ENCODE data around the gene CRCP. TPM values are rescaled to one million over a fixed set of nuclear protein-coding genes. Genes with fewer than 3 reads are reported as not detected.

Gene CRCP
- total and polyA plus RNA-seq, 8 donors, result 15.7 to 99.5 (median 28.2) TPM

- Histone ChIP-seq H3K27me3 (no peaks in the 10 kb centered on the region), H3K36me3 (no peaks in the 10 kb centered on the region), H3K4me1 (no peaks in the 10 kb centered on the region), H3K4me3 (no peak overlapping the region), H3K9me3 (peaks cover 0 to 6% (median 0%) of the 10 kb centered on the region in 4 donors), H3K27ac (no peak overlapping the region)
- TF ChIP-seq POLR2A (IDR thresholded peaks at IDR 0.05) (no peak), POLR2AphosphoS5 (IDR thresholded peaks at IDR 0.05) (no peak), EP300 (IDR thresholded peaks at IDR 0.05) (no peak), CTCF (IDR thresholded peaks at IDR 0.05) (no peak)
- intact Hi-C loops (cut with DNase I; ENCODE audit: low total_unique reads), result no loop called here
- DNase-seq, result no peak
- WGBS, 5 donors, result 88 to 94% (median 92%) methylated on average over 2 of the region's 2 CpGs
Observed at GRCh38 chr7:66188645-66189044, 74.0 kb downstream of the CRCP start.

- Histone ChIP-seq H3K9me3 (peaks cover 0 to 6% (median 0%) of the 10 kb centered on the region in 4 donors), H3K27me3 (no peaks in the 10 kb centered on the region), H3K4me3 (no peak overlapping the region), H3K36me3 (no peaks in the 10 kb centered on the region), H3K27ac (no peak overlapping the region), H3K4me1 (no peaks in the 10 kb centered on the region)
- 87 to 92% (median 88%) methylated on average over 7 of the region's 7 CpGs for WGBS, 5 donors
- TF ChIP-seq EP300 (IDR thresholded peaks at IDR 0.05) (no peak), POLR2A (IDR thresholded peaks at IDR 0.05) (no peak), CTCF (IDR thresholded peaks at IDR 0.05) (no peak), POLR2AphosphoS5 (IDR thresholded peaks at IDR 0.05) (no peak)
- intact Hi-C loops (cut with DNase I; ENCODE audit: low total_unique reads), result no loop called here
- no peak for DNase-seq
Observed at GRCh38 chr7:66189695-66190503, 75.3 kb downstream of the CRCP start.

GRCh38 chr7:66190504-66190857, 75.8 kb downstream of the CRCP start:
- Histone ChIP-seq H3K27ac (no peak overlapping the region), H3K27me3 (no peaks in the 10 kb centered on the region), H3K9me3 (peaks cover 0 to 6% (median 0%) of the 10 kb centered on the region in 4 donors), H3K36me3 (no peaks in the 10 kb centered on the region), H3K4me1 (no peaks in the 10 kb centered on the region), H3K4me3 (no peak overlapping the region)
- no peak for DNase-seq
- 68 to 76% (median 73%) methylated on average over 5 of the region's 5 CpGs for WGBS, 5 donors
- TF ChIP-seq CTCF (IDR thresholded peaks at IDR 0.05), result no peak
- no peak for TF ChIP-seq EP300 (IDR thresholded peaks at IDR 0.05)
- intact Hi-C loops (cut with DNase I; ENCODE audit: low total_unique reads), result no loop called here

- no peak for DNase-seq
- 65 to 79% (median 76%) methylated on average over 6 of the region's 6 CpGs for WGBS, 5 donors
- intact Hi-C loops (cut with DNase I; ENCODE audit: low total_unique reads), result no loop called here
Observed at GRCh38 chr7:66193146-66193725, 78.6 kb downstream of the CRCP start.

More at GRCh38 chr7:66193146-66193725, 78.6 kb downstream of the CRCP start:
- Histone ChIP-seq H3K36me3 (no peaks in the 10 kb centered on the region), H3K4me3 (no peak overlapping the region), H3K27me3 (no peaks in the 10 kb centered on the region), H3K4me1 (no peaks in the 10 kb centered on the region), H3K9me3 (no peaks in the 10 kb centered on the region), H3K27ac (no peak overlapping the region)
- TF ChIP-seq CTCF (IDR thresholded peaks at IDR 0.05) (no peak), EP300 (IDR thresholded peaks at IDR 0.05) (no peak), POLR2AphosphoS5 (IDR thresholded peaks at IDR 0.05) (no peak), POLR2A (IDR thresholded peaks at IDR 0.05) (no peak)

Measured in stomach (tissue), 9 donors.